ENCODE measurements around the gene PSORS1C1.
A peak's percentile ranks its signal among the peaks of the same experiment; 100 is the strongest.
"Not testable (repeated sequence)": the region's sequence is repeated elsewhere in the genome, so short reads cannot be mapped to it uniquely, and the experiment has no call there.

PSORS1C1 gene

DNA sequence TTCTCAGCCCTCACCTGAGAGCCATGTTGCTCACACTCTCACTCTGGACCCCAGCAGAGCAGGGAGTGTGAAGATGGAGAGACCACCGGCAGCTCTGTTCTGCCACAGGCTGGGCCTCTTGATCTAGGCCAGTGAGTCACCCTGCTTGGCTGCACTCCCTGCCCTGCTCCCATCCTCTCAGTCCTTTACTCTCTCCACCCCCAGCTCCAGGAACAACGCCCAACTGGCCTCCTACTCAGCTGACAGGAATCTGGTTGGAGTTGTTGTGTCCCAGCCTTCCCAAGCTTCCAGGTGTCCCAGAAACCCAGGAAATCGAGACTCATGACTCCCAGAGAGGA, at the start of gene PSORS1C1:
Gene PSORS1C1, plus strand, starts transcription at position 260 of the 338 bp plus-strand sequence. CDS start 14,833 bp downstream, outside the sequence.
- peak; percentile 88 for DNase-seq (ENCODE audit: low spot score)

DNA sequence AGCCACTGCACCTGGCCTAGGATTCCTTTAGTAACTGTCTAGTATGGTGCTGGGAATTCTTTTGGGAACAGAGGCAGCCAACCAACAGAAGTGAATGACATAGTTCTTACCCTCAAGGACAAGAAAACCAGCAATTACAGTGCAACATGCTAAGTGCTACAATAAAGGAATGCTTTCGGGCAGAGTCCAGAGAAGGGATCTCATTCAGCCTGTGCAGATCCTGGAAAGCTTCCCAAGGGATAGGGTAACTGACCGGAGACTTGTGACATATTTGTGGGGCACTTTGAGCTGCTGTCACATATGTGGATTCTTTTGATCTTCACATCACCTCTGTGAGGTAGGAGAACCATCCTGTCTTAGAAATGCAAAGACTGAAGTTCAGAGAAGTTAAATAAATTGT, 49.0 kb upstream of the PSORS1C1 start:
- DNase-seq (ENCODE audit: low spot score) = peak; percentile 45

DNA sequence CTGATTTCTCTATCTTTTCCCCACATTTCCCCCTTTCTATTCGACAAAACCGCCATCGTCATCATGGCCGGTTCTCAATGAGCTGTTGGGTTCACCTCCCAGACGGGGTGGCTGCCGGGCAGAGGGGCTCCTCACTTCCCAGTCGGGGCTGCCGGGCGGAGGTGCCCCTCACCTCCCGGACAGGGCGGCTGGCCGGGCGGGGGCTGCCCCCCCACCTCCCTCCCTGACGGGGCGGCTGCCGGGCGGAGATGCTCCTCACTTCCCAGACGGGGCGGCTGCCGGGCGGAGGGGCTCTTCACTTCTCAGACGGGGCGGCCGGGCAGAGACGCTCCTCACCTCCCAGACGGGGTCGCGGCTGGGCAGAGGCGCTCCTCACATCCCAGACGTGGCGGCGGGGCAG, 47.6 kb upstream of the PSORS1C1 start:
- DNase-seq (ENCODE audit: low spot score) = not testable (repeated sequence)

- not testable (repeated sequence) for DNase-seq (ENCODE audit: low spot score)
Observed at GRCh38 chr6:31067891-31068668, 46.5 kb upstream of the PSORS1C1 start.

DNA sequence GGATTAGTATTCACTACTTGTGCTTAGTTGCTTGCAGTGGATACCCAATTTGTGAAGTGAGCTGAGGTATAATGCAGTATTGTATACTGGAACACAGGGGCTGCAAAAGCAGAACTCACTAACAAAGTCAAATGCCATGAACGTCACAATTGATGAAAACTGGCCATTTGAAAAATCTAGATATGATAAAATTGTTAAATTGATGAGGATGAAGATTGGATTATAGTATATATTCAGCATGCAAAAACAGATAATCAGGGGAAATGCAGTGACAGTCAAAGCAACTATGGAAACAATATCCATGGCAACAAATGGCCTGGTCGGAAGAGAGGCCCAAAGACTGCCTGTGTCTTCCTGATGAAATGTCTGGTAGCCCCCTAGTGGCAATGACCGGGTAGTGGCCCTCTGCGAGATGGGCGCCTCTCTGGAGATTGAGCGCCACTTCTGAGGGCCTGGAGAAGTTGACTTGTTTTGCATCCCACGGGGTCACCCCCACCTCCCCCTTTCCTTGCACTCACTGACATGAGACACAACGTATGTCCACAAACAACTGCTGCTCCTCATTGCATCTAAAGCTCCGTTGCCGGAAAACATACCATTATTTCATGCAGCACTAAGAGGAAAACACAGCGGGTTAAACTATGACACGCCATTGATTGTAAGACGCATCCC, 45.8 kb upstream of the PSORS1C1 start:
- peak; percentile 74 for DNase-seq (ENCODE audit: low spot score)

GRCh38 chr6:31070711-31071197, 43.8 kb upstream of the PSORS1C1 start:
- peak; percentile 73 for DNase-seq (ENCODE audit: low spot score)

- no peak for DNase-seq (ENCODE audit: low spot score)
Observed at GRCh38 chr6:31074401-31074800, 40.2 kb upstream of the PSORS1C1 start.

- DNase-seq (ENCODE audit: low spot score) = no peak
Observed at GRCh38 chr6:31075528-31075927, 39.1 kb upstream of the PSORS1C1 start.

DNA sequence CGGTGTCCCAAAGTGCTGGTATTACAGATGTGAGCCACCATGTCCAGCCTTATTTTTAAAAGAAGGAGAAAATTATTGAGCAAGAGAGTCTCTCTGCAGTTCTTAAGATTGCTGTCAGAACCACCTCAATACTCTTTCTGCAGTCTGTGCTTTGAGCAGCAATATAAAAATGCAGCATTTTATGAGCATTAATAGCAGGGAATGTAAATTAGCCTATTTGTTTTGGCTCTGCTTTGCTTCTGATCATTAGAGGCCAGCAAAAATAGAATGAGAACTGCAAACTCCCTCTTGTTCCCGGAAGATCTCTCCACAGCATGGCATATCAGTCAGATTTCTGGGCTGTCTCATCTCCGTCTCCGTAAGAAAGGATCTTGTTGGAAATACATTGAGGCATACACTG, 38.0 kb upstream of the PSORS1C1 start:
- DNase-seq (ENCODE audit: low spot score) = no peak

DNA sequence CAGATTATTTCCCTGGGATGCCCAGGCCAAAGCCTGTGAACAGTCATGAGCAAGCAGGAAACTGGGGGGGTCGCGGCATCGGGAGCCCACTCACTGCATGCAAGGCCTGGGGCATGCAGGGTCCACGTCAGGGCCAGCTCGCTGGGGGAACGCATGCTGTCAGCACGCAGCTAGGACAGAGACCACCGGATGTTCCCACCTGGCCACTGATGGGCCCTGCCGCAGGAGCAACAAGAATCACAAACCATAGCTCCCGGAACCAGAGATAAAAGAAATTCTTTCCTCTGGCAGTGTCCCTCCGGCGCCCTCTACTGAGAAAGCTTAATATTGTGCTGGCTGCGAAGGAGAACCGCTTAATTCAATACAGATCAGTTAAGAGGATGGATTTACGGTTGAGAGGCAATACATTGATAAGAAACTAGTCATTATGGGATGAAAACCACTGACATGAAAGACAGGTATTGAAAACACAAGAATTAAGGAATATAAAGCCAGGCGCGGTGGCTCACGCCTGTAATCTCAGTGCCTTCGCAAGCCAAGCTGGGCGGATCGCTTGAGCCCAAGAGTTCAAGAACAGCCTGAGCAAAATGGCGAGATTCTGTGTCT, 34.8 kb upstream of the PSORS1C1 start:
- DNase-seq (ENCODE audit: low spot score) = peak; percentile 56

DNA sequence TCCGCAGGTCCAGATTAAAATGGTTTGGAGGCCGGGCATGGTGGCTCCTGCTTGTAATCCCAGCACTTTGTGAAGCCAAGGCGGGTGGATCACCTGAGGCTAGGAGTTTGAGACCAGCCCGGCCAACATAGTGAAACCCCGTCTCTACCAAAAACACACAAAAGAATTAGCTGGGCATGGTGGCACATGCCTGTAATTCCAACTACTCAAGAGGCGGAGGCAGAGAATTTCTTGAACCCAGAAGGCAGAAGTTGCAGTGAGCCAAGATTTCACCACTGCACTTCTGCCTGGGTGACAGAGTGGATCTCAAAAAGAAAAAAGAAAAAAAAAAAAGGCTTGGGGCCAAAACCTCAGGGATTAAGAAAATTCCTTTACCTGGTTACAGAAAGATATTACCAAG, 32.7 kb upstream of the PSORS1C1 start:
- no peak for DNase-seq (ENCODE audit: low spot score)

DNA sequence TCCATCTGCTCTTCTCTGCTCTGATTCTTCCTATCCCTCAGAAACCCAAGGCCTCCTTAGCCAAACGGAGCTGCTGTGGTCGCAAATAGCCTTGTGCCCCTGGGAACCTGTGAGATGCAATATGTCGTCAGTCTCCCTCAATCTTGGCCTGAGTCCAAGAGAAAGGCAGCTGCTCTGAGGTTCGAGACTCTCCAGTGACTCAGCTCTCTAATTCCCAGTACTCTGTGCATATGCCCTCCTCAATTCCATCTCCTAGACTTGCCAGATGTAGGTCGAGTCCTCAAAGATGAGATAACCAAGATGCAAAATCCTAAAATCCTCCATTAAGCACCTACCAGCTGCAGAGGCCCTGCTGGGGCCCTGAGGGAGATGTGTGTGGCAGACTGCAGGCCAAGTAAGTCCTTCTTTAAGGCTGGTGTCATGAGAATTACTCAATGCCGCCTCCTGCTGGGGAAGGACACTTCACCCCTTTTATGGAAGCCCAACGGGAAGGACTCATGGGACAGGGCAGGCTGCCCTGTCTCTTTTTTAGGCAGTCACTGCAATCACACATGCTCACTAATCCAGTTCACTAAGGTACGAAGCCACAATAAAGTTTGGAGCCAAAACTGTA, 30.8 kb upstream of the PSORS1C1 start:
- no peak for DNase-seq (ENCODE audit: low spot score)

DNA sequence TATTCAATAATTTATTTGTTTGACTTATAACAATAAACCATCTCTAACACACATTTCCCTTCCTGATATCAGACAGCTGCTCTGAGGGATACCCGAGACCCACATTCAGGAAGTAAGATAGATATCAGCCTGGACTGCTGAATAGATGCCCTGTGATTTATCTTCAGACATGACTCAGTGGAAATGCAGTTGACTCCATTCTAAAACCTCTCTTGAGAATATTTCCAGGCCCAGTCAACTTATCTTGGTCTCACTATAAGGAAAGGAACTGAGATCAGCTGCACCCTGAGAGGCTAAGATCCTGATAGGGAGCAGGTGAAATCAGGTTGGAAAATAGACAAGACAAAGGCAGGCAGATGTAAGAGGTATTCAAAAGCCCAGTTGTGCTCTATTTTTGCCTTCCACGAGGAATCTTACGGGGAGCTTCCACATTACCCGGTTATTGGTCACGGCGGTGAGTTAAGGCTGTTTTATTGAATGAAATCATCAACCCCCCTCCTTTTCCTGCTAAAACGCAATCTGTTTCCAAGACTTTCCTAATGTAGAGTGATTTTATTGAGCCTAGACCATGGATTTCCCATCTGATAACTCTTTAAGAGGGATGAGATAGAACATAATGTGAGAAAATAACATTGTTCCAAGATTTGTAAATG, 27.7 kb upstream of the PSORS1C1 start:
- DNase-seq (ENCODE audit: low spot score) = no peak

DNA sequence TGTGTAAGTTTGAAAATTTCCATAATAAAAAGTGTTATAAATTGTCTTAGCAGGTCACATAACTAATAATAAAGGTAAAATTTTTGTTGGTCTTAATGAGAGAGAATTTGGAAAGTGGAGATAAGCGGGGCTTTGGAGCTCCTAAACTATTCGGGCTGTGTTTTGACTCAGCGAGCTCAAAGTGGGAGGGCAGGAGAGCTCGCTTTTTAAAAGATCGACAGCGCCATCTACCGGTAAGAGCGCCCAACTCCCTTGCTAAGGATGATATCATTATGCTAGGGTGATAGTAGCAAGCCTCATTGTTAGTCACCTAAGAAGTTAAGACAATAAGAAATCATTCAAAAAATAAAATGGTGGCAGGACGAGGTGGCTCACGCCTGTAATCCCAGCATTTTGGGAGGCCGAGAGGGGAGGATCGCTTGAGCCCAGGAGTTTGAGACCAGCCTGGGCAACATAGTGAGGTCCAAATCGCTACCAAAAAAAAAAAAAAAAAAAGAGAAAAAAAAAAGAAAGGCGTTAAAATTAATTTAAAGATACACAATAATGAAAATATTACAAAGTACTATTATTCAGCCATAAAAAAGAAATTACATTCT, 27.0 kb upstream of the PSORS1C1 start:
- peak; percentile 76 for DNase-seq (ENCODE audit: low spot score)

GRCh38 chr6:31090275-31090972, 24.2 kb upstream of the PSORS1C1 start:
- DNase-seq (ENCODE audit: low spot score) = no peak

DNA sequence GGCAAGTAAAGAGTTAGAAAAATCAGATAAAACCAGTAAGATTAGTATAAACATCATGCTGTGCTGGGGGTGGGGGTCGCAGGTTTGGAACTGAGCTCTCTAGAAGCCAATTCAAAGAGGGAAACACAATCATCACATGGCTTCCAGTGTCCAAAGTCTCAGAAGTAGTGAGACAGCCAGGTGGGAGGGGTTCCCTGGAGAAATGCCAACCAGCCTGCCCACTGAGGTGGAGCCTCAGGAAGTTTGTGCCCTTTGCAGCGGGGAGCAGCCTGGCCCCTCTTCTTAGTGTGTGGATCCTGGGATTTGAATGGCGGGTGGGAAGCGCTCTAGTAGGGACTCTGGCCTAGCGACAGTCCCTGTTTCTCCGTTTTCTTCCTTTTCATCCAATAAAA, 23.6 kb upstream of the PSORS1C1 start:
- DNase-seq (ENCODE audit: low spot score) = no peak

- no peak for DNase-seq (ENCODE audit: low spot score)
Observed at GRCh38 chr6:31091680-31092079, 22.9 kb upstream of the PSORS1C1 start.

DNA sequence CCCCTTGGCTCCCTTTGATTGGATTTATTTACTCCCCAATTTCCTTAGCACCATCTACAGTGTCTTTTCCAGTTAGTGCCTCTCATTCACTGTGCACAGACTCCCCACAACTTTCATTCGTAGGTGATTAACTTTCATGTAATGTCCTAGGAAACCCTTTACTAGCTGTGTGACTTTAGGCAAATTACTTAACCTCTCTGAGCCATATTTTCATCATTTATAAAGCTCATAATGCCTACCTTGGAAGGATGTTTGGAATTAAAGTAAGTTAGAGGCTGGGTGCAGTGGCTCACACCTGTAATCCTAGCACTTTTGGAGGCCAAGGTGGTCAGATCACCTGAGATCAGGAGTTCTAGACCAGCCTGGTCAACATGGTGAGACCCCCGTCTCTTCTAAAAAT, 22.4 kb upstream of the PSORS1C1 start:
- no peak for DNase-seq (ENCODE audit: low spot score)

- peak; percentile 58 for DNase-seq (ENCODE audit: low spot score)
Observed at GRCh38 chr6:31092769-31093505, 21.7 kb upstream of the PSORS1C1 start.

- no peak for DNase-seq (ENCODE audit: low spot score)
Observed at GRCh38 chr6:31094389-31094881, 20.2 kb upstream of the PSORS1C1 start.

All from SW480 (cell line).